ENCODE data around the gene OTUD3. TPM values are rescaled to one million over a fixed set of nuclear protein-coding genes. Genes with fewer than 3 reads are reported as not detected.

The OTUD3 gene
- total RNA-seq, 1 experiment from 2014 or later, result 14.7 TPM

DNA sequence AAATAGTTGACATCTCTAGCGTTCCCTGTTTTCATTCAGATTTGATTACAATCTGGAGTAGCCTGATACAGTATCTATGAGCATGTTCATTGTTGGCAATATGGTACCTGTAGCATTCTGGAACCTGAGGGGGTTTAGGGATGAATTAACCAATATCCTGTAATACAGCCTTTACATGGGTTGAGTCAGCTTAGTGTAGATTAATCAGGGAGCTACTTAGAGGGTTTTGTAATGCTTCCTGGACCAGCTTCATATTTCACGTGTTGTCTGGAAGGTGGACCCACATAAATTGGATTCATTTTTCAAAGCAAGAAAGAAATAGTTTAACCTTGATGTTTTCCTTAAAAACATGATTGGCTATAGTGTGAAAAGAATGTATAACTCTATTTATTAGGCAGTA lies 3.6 kb downstream of the OTUD3 start:
- CTCF ChIA-PET, result no interaction called here
- H3K4me1 Mint-ChIP-seq (ENCODE audit: low read depth, unreplicated experiment), result peaks cover 33% of the 10 kb centered on the region
- H3K27ac Mint-ChIP-seq (ENCODE audit: unreplicated experiment), result no peak overlapping the region
- no peak overlapping the region for H3K4me3 Mint-ChIP-seq (ENCODE audit: low read depth, unreplicated experiment)
- H3K36me3 Mint-ChIP-seq (ENCODE audit: insufficient read depth, unreplicated experiment), result peaks cover 17% of the 10 kb centered on the region
- BruUV-seq (replicated peaks), result no TSS peak
- TF ChIP-seq, protein P1, sequence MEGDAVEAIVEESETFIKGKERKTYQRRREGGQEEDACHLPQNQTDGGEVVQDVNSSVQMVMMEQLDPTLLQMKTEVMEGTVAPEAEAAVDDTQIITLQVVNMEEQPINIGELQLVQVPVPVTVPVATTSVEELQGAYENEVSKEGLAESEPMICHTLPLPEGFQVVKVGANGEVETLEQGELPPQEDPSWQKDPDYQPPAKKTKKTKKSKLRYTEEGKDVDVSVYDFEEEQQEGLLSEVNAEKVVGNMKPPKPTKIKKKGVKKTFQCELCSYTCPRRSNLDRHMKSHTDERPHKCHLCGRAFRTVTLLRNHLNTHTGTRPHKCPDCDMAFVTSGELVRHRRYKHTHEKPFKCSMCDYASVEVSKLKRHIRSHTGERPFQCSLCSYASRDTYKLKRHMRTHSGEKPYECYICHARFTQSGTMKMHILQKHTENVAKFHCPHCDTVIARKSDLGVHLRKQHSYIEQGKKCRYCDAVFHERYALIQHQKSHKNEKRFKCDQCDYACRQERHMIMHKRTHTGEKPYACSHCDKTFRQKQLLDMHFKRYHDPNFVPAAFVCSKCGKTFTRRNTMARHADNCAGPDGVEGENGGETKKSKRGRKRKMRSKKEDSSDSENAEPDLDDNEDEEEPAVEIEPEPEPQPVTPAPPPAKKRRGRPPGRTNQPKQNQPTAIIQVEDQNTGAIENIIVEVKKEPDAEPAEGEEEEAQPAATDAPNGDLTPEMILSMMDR (IDR thresholded peaks at IDR 0.05; ENCODE audit: unreplicated experiment), result no peak
- no peaks in the 10 kb centered on the region for H3K9me3 Mint-ChIP-seq (ENCODE audit: low read depth, unreplicated experiment)
- H3K27me3 Mint-ChIP-seq (ENCODE audit: unreplicated experiment), result no peaks in the 10 kb centered on the region
- intact Hi-C loops (cut with micrococcal nuclease; ENCODE audit: unreplicated experiment), result no loop called here
- DNase-seq, result no peak

DNA sequence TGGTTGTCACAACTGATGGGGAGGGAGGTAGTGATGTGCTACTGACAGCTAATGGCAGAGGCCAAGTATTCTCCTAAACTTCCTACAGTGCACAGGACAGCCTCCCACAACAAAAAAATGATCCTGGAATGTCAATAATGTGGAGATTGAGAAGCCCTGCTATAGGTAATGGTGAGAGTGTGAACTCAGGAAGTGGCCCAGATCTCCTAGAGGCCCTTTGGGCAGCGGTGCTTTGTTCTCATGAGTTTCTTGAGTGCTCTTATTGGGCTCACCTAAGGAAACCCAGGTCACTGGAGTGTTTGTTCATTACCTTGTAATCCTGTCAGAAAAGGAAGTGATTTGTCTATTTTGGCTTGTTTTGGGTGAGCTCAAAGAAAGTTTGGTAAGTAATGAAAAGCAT lies 5.9 kb downstream of the OTUD3 start:
- CTCF ChIA-PET, result no interaction called here
- no peak for DNase-seq
- Mint-ChIP-seq H3K27me3 (ENCODE audit: unreplicated experiment) (no peaks in the 10 kb centered on the region), H3K27ac (ENCODE audit: unreplicated experiment) (no peak overlapping the region), H3K4me1 (ENCODE audit: low read depth, unreplicated experiment) (peaks cover 49% of the 10 kb centered on the region), H3K9me3 (ENCODE audit: low read depth, unreplicated experiment) (no peaks in the 10 kb centered on the region), H3K36me3 (ENCODE audit: insufficient read depth, unreplicated experiment) (peaks cover 12% of the 10 kb centered on the region), H3K4me3 (ENCODE audit: low read depth, unreplicated experiment) (no peak overlapping the region)
- no TSS peak for BruUV-seq (replicated peaks)
- TF ChIP-seq, protein P1 (IDR thresholded peaks at IDR 0.05; ENCODE audit: unreplicated experiment), result no peak
- intact Hi-C loops (cut with micrococcal nuclease; ENCODE audit: unreplicated experiment), result no loop called here

DNA sequence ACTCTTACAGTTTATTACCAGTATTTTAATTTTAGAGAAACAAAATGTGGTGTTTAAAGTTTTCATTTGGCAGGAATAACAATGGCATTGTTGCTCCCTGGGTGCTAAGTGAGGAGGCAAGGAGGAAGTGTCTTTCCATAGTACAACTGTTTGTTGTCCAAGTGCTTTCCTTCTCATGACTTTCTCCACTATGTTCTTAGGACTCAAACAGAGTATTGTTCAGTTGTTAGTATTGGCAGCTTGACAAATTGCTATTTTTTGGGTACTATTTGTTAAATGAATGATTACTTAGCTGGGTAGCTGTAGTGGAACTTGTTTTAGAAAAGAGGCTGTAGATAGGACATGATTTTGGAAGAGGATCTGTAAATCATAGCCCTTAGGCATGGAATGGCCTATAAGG lies 7.5 kb downstream of the OTUD3 start:
- peaks cover 48% of the 10 kb centered on the region for H3K4me1 Mint-ChIP-seq (ENCODE audit: low read depth, unreplicated experiment)
- CTCF ChIA-PET, result no interaction called here
- DNase-seq, result no peak
- H3K9me3 Mint-ChIP-seq (ENCODE audit: low read depth, unreplicated experiment), result no peaks in the 10 kb centered on the region
- peaks cover 8% of the 10 kb centered on the region for H3K36me3 Mint-ChIP-seq (ENCODE audit: insufficient read depth, unreplicated experiment)
- no peak overlapping the region for H3K27ac Mint-ChIP-seq (ENCODE audit: unreplicated experiment)
- TF ChIP-seq, protein P1 (IDR thresholded peaks at IDR 0.05; ENCODE audit: unreplicated experiment), result no peak
- no peak overlapping the region for H3K4me3 Mint-ChIP-seq (ENCODE audit: low read depth, unreplicated experiment)
- intact Hi-C loops (cut with micrococcal nuclease; ENCODE audit: unreplicated experiment), result no loop called here
- H3K27me3 Mint-ChIP-seq (ENCODE audit: unreplicated experiment), result no peaks in the 10 kb centered on the region
- no TSS peak for BruUV-seq (replicated peaks)

DNA sequence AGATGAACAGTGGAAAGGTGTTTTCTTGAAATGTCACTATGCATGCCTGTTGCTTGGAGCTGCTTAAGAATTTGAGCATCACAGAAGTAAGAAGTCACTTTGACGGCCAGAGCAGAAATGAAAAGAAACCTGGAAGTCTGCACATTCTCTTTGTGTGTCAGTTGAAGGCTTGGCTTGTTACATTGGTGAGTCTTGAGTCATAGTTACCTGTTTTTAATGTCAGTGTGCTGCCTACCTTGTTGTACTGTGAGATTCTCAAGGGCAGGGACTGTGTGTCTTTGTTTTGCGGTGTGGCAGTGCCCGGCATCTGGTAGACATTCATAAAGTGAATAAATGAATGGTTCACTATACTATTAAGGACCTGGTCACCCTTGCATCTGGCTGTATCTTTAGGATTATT lies 9.9 kb downstream of the OTUD3 start:
- Mint-ChIP-seq H3K9me3 (ENCODE audit: low read depth, unreplicated experiment) (no peaks in the 10 kb centered on the region), H3K4me3 (ENCODE audit: low read depth, unreplicated experiment) (no peak overlapping the region), H3K36me3 (ENCODE audit: insufficient read depth, unreplicated experiment) (peaks cover 5% of the 10 kb centered on the region), H3K4me1 (ENCODE audit: low read depth, unreplicated experiment) (peaks cover 41% of the 10 kb centered on the region), H3K27ac (ENCODE audit: unreplicated experiment) (no peak overlapping the region), H3K27me3 (ENCODE audit: unreplicated experiment) (no peaks in the 10 kb centered on the region)
- intact Hi-C loops (cut with micrococcal nuclease; ENCODE audit: unreplicated experiment), result no loop called here
- CTCF ChIA-PET, result no interaction called here
- TF ChIP-seq, protein P1 (IDR thresholded peaks at IDR 0.05; ENCODE audit: unreplicated experiment), result no peak
- no peak for DNase-seq
- no TSS peak for BruUV-seq (replicated peaks)
